ENCODE measurements around the gene AFTPH. TPM values are rescaled to one million over a fixed set of nuclear protein-coding genes. Genes with fewer than 3 reads are reported as not detected.

The AFTPH gene
- total RNA-seq, 1 experiment from 2014 or later, result 14.9 TPM

DNA sequence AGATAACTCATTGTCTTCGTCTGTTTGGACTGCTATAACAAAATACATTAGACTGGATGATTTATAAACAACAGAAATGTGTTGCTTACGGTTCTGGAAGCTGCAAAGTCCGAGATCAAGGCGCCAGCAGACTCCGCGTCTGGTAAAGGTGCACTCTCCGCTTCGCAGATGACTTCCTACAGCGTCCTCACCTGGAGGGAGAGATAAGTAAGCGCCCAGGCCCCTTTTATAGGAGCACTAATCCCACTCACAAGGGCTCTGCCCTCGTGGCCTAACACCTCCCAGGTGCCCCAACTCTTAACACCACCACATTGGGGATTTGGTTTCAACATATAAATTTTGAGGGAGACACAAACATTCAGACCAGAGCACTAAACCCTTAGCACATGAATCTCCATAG, 78.3 kb downstream of the AFTPH start:
- ATAC-seq, result no peak
- no peak for DNase-seq (ENCODE audit: low spot score)
- peaks cover 7% of the 10 kb centered on the region for H3K36me3 Mint-ChIP-seq
- POLR2A ChIA-PET, result no interaction called here
- CTCF ChIA-PET, result no interaction called here
- H3K27me3 Mint-ChIP-seq (ENCODE audit: low read depth), result peaks cover under 1% of the 10 kb centered on the region; the same call in 1 of the 2 replicates
- H3K4me3 Mint-ChIP-seq, result no peak overlapping the region
- H3K9me3 Mint-ChIP-seq, result peaks cover 15% of the 10 kb centered on the region
- peaks cover 3% of the 10 kb centered on the region for H3K4me1 Mint-ChIP-seq
- H3K27ac Mint-ChIP-seq, result no peak overlapping the region
- TF ChIP-seq TP53 (CRISPR knock-in tag; IDR thresholded peaks at IDR 0.05), result no peak
- TF ChIP-seq, protein P1, sequence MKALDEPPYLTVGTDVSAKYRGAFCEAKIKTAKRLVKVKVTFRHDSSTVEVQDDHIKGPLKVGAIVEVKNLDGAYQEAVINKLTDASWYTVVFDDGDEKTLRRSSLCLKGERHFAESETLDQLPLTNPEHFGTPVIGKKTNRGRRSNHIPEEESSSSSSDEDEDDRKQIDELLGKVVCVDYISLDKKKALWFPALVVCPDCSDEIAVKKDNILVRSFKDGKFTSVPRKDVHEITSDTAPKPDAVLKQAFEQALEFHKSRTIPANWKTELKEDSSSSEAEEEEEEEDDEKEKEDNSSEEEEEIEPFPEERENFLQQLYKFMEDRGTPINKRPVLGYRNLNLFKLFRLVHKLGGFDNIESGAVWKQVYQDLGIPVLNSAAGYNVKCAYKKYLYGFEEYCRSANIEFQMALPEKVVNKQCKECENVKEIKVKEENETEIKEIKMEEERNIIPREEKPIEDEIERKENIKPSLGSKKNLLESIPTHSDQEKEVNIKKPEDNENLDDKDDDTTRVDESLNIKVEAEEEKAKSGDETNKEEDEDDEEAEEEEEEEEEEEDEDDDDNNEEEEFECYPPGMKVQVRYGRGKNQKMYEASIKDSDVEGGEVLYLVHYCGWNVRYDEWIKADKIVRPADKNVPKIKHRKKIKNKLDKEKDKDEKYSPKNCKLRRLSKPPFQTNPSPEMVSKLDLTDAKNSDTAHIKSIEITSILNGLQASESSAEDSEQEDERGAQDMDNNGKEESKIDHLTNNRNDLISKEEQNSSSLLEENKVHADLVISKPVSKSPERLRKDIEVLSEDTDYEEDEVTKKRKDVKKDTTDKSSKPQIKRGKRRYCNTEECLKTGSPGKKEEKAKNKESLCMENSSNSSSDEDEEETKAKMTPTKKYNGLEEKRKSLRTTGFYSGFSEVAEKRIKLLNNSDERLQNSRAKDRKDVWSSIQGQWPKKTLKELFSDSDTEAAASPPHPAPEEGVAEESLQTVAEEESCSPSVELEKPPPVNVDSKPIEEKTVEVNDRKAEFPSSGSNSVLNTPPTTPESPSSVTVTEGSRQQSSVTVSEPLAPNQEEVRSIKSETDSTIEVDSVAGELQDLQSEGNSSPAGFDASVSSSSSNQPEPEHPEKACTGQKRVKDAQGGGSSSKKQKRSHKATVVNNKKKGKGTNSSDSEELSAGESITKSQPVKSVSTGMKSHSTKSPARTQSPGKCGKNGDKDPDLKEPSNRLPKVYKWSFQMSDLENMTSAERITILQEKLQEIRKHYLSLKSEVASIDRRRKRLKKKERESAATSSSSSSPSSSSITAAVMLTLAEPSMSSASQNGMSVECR (CRISPR knock-in tag; IDR thresholded peaks at IDR 0.05; ENCODE audit: borderline replicate concordance), result no peak

DNA sequence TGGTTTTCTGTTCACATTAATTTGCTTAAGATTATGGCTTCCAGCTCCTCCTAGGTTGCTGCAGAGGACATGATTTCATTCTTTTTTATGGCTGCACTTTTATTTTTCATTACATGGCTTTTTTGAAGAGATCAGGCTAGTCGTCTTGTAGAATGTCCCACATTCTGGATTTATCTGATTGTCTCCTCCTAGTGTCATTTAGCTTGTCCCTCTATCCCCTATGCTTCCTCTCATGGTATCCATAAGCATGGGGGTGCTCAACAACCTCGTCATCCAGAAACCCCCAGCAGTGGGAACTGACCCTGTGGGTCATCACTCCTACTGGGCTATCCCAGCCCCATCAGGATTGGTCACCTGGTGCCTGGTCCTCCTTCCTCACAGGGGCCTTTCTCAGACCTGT, 80.0 kb downstream of the AFTPH start:
- H3K27ac Mint-ChIP-seq, result no peak overlapping the region
- H3K36me3 Mint-ChIP-seq, result peaks cover 7% of the 10 kb centered on the region

DNA sequence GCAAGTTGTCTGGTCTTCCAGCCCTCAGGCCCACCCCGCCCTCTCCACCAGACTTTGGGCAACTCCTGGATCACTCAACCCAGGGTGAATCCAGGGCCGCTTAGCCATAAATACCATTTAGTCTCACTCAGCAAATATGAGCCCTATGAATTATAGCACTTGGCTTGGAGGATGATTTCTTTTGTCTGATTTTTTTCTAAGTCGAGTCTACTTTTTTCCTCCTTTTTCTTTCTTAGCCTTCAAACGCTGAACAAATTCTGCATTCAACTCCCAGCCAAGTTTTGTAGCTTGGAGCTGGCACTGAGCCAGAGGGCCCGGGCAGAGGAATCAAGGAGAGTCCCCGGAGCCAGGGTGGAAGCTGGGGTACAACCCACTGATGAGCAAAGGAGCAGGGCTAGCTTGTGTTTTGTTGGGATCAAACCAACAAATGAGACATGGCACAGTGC, 80.9 kb downstream of the AFTPH start:
- H3K4me1 Mint-ChIP-seq, result peaks cover 7% of the 10 kb centered on the region
- no peak overlapping the region for H3K27ac Mint-ChIP-seq
- peaks cover 7% of the 10 kb centered on the region for H3K36me3 Mint-ChIP-seq
- ChIA-PET CTCF (interaction anchor here (0.9 to 1.3 kb wide), 4 partner anchors 39 to 274 kb away, joined by 3 to 4 read pairs (median 3); no protein-coding TSS in a partner anchor), POLR2A (no interaction called here)
- peaks cover 19% of the 10 kb centered on the region for H3K27me3 Mint-ChIP-seq (ENCODE audit: low read depth)
- ATAC-seq (no peak), DNase-seq (ENCODE audit: low spot score) (no peak)
- H3K4me3 Mint-ChIP-seq, result no peak overlapping the region
- H3K9me3 Mint-ChIP-seq, result peaks cover 15% of the 10 kb centered on the region
- TF ChIP-seq, protein P2, sequence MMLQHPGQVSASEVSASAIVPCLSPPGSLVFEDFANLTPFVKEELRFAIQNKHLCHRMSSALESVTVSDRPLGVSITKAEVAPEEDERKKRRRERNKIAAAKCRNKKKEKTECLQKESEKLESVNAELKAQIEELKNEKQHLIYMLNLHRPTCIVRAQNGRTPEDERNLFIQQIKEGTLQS (CRISPR knock-in tag; conservative IDR thresholded peaks at IDR 0.05), result no peak
- no peak for TF ChIP-seq ZNF416 (CRISPR knock-in tag; IDR thresholded peaks at IDR 0.05)
- TF ChIP-seq ZNF396 (CRISPR knock-in tag; IDR thresholded peaks at IDR 0.05; ENCODE audit: borderline replicate concordance), result no peak
- no peak for TF ChIP-seq ATF1 (CRISPR knock-in tag; IDR thresholded peaks at IDR 0.05)
- TF ChIP-seq ESRRA (CRISPR knock-in tag; IDR thresholded peaks at IDR 0.05; ENCODE audit: borderline replicate concordance), result no peak
- TF ChIP-seq, protein P3, sequence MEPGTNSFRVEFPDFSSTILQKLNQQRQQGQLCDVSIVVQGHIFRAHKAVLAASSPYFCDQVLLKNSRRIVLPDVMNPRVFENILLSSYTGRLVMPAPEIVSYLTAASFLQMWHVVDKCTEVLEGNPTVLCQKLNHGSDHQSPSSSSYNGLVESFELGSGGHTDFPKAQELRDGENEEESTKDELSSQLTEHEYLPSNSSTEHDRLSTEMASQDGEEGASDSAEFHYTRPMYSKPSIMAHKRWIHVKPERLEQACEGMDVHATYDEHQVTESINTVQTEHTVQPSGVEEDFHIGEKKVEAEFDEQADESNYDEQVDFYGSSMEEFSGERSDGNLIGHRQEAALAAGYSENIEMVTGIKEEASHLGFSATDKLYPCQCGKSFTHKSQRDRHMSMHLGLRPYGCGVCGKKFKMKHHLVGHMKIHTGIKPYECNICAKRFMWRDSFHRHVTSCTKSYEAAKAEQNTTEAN (CRISPR knock-in tag; IDR thresholded peaks at IDR 0.05), result no peak
- TF ChIP-seq, protein P4, sequence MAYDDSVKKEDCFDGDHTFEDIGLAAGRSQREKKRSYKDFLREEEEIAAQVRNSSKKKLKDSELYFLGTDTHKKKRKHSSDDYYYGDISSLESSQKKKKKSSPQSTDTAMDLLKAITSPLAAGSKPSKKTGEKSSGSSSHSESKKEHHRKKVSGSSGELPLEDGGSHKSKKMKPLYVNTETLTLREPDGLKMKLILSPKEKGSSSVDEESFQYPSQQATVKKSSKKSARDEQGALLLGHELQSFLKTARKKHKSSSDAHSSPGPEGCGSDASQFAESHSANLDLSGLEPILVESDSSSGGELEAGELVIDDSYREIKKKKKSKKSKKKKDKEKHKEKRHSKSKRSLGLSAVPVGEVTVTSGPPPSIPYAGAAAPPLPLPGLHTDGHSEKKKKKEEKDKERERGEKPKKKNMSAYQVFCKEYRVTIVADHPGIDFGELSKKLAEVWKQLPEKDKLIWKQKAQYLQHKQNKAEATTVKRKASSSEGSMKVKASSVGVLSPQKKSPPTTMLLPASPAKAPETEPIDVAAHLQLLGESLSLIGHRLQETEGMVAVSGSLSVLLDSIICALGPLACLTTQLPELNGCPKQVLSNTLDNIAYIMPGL (CRISPR knock-in tag; IDR thresholded peaks at IDR 0.05), result no peak
- no peak for TF ChIP-seq NR1H2 (CRISPR knock-in tag; IDR thresholded peaks at IDR 0.05)

More for the DNA sequence above, 80.0 kb downstream of the AFTPH start:
- Mint-ChIP-seq H3K9me3 (peaks cover 15% of the 10 kb centered on the region), H3K4me3 (no peak overlapping the region), H3K4me1 (peaks cover 4% of the 10 kb centered on the region), H3K27me3 (ENCODE audit: low read depth) (peaks cover 13% of the 10 kb centered on the region)
- ChIA-PET POLR2A (no interaction called here), CTCF (no interaction called here)
- ATAC-seq (no peak), DNase-seq (ENCODE audit: low spot score) (no peak)
- TF ChIP-seq, protein P5, sequence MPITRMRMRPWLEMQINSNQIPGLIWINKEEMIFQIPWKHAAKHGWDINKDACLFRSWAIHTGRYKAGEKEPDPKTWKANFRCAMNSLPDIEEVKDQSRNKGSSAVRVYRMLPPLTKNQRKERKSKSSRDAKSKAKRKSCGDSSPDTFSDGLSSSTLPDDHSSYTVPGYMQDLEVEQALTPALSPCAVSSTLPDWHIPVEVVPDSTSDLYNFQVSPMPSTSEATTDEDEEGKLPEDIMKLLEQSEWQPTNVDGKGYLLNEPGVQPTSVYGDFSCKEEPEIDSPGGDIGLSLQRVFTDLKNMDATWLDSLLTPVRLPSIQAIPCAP (CRISPR knock-in tag; IDR thresholded peaks at IDR 0.05), result no peak
- TF ChIP-seq, protein P6, sequence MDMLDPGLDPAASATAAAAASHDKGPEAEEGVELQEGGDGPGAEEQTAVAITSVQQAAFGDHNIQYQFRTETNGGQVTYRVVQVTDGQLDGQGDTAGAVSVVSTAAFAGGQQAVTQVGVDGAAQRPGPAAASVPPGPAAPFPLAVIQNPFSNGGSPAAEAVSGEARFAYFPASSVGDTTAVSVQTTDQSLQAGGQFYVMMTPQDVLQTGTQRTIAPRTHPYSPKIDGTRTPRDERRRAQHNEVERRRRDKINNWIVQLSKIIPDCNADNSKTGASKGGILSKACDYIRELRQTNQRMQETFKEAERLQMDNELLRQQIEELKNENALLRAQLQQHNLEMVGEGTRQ (CRISPR knock-in tag; IDR thresholded peaks at IDR 0.05), result no peak
- TF ChIP-seq KAT7 (CRISPR knock-in tag; IDR thresholded peaks at IDR 0.05; ENCODE audit: borderline replicate concordance), result no peak
- TF ChIP-seq EMX1 (CRISPR knock-in tag; IDR thresholded peaks at IDR 0.05), result no peak
- TF ChIP-seq TP53 (CRISPR knock-in tag; IDR thresholded peaks at IDR 0.05), result no peak
- TF ChIP-seq, protein P7, sequence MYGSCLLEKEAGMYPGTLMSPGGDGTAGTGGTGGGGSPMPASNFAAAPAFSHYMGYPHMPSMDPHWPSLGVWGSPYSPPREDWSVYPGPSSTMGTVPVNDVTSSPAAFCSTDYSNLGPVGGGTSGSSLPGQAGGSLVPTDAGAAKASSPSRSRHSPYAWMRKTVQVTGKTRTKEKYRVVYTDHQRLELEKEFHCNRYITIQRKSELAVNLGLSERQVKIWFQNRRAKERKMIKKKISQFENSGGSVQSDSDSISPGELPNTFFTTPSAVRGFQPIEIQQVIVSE (CRISPR knock-in tag; IDR thresholded peaks at IDR 0.05; ENCODE audit: borderline replicate concordance), result no peak
- TF ChIP-seq, protein P8, sequence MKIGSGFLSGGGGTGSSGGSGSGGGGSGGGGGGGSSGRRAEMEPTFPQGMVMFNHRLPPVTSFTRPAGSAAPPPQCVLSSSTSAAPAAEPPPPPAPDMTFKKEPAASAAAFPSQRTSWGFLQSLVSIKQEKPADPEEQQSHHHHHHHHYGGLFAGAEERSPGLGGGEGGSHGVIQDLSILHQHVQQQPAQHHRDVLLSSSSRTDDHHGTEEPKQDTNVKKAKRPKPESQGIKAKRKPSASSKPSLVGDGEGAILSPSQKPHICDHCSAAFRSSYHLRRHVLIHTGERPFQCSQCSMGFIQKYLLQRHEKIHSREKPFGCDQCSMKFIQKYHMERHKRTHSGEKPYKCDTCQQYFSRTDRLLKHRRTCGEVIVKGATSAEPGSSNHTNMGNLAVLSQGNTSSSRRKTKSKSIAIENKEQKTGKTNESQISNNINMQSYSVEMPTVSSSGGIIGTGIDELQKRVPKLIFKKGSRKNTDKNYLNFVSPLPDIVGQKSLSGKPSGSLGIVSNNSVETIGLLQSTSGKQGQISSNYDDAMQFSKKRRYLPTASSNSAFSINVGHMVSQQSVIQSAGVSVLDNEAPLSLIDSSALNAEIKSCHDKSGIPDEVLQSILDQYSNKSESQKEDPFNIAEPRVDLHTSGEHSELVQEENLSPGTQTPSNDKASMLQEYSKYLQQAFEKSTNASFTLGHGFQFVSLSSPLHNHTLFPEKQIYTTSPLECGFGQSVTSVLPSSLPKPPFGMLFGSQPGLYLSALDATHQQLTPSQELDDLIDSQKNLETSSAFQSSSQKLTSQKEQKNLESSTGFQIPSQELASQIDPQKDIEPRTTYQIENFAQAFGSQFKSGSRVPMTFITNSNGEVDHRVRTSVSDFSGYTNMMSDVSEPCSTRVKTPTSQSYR (CRISPR knock-in tag; IDR thresholded peaks at IDR 0.05), result no peak
- no peak for TF ChIP-seq CREB1 (CRISPR knock-in tag; IDR thresholded peaks at IDR 0.05)
- no peak for TF ChIP-seq GABPB1 (CRISPR knock-in tag; IDR thresholded peaks at IDR 0.05)
- TF ChIP-seq NR3C1 (CRISPR knock-in tag; conservative IDR thresholded peaks at IDR 0.05; ENCODE audit: low read depth), result no peak
- TF ChIP-seq PRRX2 (CRISPR knock-in tag; IDR thresholded peaks at IDR 0.05), result no peak
